Spinal cord (tissue), 10 donors: Measurements from ENCODE around the gene MYO18B. TPM values are rescaled to one million over a fixed set of nuclear protein-coding genes. Genes with fewer than 3 reads are reported as not detected.
A peak's percentile ranks its signal among the peaks of the same experiment; 100 is the strongest.

Experiments used
- DNase-seq, 6 donors: peaks; one replicate each; pipeline versions ENCODE4 v3.0.0 to v3.0.0-alpha.2; 2013 to 2015; ENCODE audit warnings: low spot score in 6 of 6, low read depth in 4 of 6
- H3K27ac ChIP-seq: one replicate; pipeline ENCODE4 v1.5.1; 2013; ENCODE audit warnings: low read depth, low read length, control low read depth
- H3K27me3 ChIP-seq: one replicate; pipeline ENCODE4 v1.6.1; 2013; ENCODE audit warnings: low read length; ENCODE audit not compliant: control insufficient read depth, insufficient read depth
- H3K36me3 ChIP-seq: one replicate; pipeline ENCODE4 v1.6.1; 2013; ENCODE audit warnings: low read length; ENCODE audit not compliant: control insufficient read depth, insufficient read depth
- H3K4me1 ChIP-seq: one replicate; pipeline ENCODE4 v1.6.1; 2013; ENCODE audit warnings: low read length; ENCODE audit not compliant: control insufficient read depth, insufficient read depth
- H3K4me3 ChIP-seq: one replicate; pipeline ENCODE4 v1.5.1; 2013; ENCODE audit warnings: low read depth, low read length, control low read depth
- H3K9me3 ChIP-seq: one replicate; pipeline ENCODE4 v1.6.1; 2013; ENCODE audit warnings: low read length; ENCODE audit not compliant: control insufficient read depth, insufficient read depth
- WGBS: methylation state at CpG from one replicate; pipeline ENCODE4 v1.1.5; 2013; ENCODE audit warnings: missing lambda C conversion rate; ENCODE audit not compliant: insufficient coverage; 5-methylcytosine and 5-hydroxymethylcytosine counted together
- long read RNA-seq, 4 donors: transcript quantifications; one replicate each; lab custom pipeline, GENCODE V29; 2026
- polyA plus RNA-seq, 2 donors: library from polyadenylated mRNA; unstranded; fragments of 120-200 nt; gene quantifications; one replicate each; pipeline ENCODE4 v1.2.1, GENCODE V29; 2013; ENCODE audit not compliant: insufficient read length in 2 of 2
- total RNA-seq, 2 donors: library from RNA; depleted of rRNA in 1 of 2; stranded (reverse); fragments of 120-200 nt in 1 of 2; fragments of >200 nt in 1 of 2; gene quantifications; one replicate each; pipeline versions ENCODE4 v1.2.3 to v1.2.4, GENCODE V29; 2013 to 2014
- donor health status: healthy.

MYO18B gene, protein sequence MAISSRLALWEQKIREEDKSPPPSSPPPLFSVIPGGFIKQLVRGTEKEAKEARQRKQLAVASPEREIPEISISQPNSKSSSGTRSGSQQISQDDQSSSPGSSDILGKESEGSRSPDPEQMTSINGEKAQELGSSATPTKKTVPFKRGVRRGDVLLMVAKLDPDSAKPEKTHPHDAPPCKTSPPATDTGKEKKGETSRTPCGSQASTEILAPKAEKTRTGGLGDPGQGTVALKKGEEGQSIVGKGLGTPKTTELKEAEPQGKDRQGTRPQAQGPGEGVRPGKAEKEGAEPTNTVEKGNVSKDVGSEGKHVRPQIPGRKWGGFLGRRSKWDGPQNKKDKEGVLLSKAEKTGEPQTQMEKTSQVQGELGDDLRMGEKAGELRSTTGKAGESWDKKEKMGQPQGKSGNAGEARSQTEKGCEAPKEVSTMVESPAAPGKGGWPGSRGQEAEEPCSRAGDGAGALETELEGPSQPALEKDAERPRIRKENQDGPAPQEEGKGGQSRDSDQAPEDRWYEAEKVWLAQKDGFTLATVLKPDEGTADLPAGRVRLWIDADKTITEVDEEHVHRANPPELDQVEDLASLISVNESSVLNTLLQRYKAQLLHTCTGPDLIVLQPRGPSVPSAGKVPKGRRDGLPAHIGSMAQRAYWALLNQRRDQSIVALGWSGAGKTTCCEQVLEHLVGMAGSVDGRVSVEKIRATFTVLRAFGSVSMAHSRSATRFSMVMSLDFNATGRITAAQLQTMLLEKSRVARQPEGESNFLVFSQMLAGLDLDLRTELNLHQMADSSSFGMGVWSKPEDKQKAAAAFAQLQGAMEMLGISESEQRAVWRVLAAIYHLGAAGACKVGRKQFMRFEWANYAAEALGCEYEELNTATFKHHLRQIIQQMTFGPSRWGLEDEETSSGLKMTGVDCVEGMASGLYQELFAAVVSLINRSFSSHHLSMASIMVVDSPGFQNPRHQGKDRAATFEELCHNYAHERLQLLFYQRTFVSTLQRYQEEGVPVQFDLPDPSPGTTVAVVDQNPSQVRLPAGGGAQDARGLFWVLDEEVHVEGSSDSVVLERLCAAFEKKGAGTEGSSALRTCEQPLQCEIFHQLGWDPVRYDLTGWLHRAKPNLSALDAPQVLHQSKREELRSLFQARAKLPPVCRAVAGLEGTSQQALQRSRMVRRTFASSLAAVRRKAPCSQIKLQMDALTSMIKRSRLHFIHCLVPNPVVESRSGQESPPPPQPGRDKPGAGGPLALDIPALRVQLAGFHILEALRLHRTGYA (N-terminal part only)
- total RNA-seq (under 1 TPM; 0.33 to 0.99 TPM), polyA plus RNA-seq (under 1 TPM; 0.50 to 0.98 TPM)
- long read RNA-seq, donor 1, result 0 reads
- long read RNA-seq, donor 2, result 0 reads
- long read RNA-seq, donor 3, result 0 reads
- long read RNA-seq, donor 4, result 0 reads

DNA sequence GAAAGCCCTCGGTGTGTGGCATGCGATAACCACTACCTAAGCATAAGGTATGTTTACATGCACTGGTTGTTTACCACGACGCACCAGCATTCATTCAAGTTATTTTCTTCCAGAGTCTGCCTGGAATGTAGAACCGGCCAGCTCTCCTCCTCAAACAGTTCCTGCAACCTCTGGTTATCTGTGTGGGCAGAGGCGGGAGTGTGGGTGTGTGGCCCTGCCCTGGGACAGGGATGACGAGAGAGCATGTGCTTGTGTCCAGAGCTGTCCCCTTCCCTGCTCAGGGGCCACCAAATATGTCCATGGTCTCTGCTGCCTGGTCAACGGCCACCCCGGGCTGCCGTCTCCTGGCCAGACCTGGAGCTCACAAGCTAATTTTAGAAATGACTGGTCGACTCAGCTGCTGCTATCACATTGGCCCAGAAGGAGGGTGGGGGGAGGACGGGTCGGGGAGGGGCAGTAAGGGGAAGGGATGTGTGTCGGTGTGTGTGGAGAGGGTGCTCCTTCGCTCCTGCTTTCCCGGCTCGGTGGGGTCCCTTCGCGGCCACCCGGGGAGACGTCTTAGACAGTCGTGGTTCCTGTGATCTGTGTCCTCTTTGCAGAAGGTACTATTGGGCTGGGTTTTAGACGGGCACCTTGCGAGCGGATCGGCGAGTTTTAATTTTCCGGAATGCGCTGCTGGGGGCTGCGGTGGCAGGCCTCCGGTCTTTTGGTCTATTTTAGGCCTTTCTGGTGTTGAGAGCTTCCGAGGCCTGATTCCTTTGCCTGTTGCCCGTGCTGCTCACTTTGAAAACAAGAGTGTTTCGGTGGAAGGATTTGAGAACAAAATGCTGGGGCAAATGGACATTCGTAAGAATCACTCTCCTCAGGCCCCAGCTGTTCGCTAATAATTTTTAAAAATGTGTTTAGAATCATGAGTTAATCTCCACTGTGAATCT is at the start of gene MYO18B:
MYO18B (plus strand) TSS at position 497 of the 935 bp plus-strand sequence. CDS start 18,905 bp downstream, outside the sequence.
- Histone ChIP-seq H3K4me3 (no peak within 1 kb of the TSS), H3K4me1 (no peaks in the 10 kb centered on the region), H3K9me3 (no peaks in the 10 kb centered on the region), H3K36me3 (no peaks in the 10 kb centered on the region), H3K27me3 (no peaks in the 10 kb centered on the region), H3K27ac (no peak within 1 kb of the TSS)
- WGBS, result 85% methylated on average over 30 of the region's 36 CpGs
- DNase-seq, result no peak

DNA sequence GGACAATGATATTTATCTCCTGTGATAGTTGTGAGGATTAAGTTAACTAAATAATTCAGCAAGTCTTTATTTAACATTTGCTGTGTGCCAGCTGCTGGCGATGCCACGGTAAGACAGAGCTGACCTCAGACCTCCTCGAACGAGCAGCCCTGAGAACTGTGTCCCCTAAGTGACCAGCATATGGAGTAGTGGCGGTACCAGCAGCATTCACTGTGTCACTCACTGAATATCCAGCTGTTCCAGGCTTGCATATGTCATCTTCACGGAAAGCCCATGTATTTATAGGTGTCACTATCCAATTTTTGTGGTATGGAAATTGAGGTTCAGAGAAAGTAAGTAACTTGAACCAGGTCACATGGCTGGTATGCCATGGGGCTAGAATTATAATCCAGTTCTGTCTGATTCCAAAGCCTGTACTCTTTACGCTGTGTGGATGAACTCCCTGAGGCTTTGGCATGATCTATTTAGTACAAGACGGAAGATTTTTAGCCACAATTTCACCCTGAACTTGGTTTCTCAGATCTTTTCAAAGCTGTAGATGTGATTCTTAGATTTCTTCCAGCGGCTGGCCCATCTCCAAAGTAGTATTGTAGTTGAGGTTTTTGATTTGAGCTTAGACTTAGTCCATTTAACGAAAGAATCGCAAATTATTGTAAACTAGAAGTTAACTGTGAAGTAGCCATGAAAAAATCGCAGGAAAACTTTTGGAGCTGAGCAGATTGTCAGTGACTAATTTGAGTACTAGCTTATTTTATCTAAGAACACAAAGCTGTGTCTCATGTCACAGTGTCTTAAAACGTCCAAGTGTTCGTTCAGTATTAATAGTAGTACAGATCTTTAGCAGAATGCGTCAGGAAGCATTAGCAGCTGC is 49.4 kb upstream of the MYO18B start:
- Histone ChIP-seq H3K4me3 (no peak overlapping the region), H3K9me3 (no peaks in the 10 kb centered on the region), H3K36me3 (peaks cover 9% of the 10 kb centered on the region), H3K27ac (no peak overlapping the region), H3K27me3 (no peaks in the 10 kb centered on the region), H3K4me1 (peaks cover 2% of the 10 kb centered on the region)
- peak in 1 of 6 donors; percentile 42 for DNase-seq
- WGBS, result 88% methylated on average over 6 of the region's 15 CpGs

DNA sequence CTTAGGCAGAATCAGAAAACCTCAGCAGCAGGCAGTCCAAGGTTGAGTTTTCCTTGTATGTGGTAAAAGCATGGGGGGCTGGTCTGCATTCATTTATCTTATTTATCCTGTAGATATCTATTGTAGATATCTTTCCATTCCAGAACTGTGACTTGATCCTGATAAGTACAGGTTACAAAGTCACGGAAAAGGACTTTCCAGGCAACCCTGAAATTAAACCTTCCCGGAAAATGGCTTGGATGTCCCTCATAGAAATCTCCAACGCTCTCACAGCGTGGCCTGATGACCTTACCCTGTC is 48.8 kb upstream of the MYO18B start:
- H3K9me3 ChIP-seq, result no peaks in the 10 kb centered on the region
- H3K36me3 ChIP-seq, result peaks cover 12% of the 10 kb centered on the region
- DNase-seq, result no peak
- no peak overlapping the region for H3K27ac ChIP-seq
- 100% methylated on average over 3 of the region's 4 CpGs for WGBS
- H3K4me3 ChIP-seq, result no peak overlapping the region
- no peaks in the 10 kb centered on the region for H3K27me3 ChIP-seq
- peaks cover 6% of the 10 kb centered on the region for H3K4me1 ChIP-seq

DNA sequence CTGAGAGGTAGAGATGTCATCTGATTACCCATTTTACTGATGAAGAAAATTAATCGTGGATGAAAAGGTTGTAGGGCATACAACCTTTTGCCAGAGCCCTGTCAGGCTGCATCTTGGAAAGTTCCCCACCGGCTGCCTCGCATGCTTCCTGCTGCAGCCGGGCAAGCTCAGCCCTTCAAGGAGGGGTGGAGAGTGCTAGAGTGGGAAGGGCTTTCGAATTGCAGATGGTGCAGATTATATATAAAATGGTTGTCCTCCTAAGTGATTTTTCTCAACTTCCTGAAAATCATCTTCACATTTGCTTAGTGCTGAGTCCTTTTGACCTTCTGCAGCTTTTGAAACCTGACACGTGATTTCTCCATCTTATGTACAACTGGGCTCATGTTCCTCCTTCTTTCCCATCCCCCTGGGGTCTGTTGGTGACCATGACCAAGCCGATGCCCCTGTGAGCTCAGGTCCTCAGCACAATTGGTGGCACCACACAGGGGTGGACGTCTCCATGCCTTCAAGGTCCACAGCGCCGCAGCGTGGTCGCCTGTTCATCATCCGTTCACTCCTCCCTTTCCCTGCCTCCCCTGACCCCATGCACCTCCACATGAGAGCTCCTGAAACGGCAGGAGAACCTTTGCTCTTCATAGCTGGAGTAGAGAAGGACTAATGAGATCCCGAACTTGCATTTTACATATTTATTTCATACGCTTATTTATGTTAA is 47.6 kb upstream of the MYO18B start:
- Histone ChIP-seq H3K4me1 (peaks cover 14% of the 10 kb centered on the region), H3K4me3 (no peak overlapping the region), H3K27ac (no peak overlapping the region), H3K9me3 (no peaks in the 10 kb centered on the region), H3K27me3 (no peaks in the 10 kb centered on the region), H3K36me3 (peaks cover 12% of the 10 kb centered on the region)
- WGBS, result 85% methylated on average over 7 of the region's 16 CpGs
- DNase-seq, result no peak

DNA sequence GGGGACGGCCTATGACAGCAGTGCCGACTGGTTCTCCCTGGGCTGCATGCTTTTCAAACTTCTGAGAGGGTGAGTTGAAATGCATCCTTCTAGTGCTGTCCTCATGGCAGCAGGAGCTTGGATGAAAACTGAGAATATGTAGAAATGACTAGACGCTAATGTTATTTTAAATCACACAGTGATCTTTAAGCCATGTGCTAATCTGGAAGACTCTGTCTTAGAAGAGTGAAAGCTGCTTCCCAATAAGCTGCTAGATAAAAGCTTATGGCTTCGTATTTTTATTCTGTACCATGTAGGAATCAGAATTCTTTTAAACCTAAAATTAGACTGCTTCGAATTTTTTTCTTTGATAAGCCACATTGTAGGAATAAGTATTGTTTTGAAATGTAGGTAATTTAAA is 46.8 kb upstream of the MYO18B start:
- Histone ChIP-seq H3K27ac (no peak overlapping the region), H3K4me1 (peaks cover 14% of the 10 kb centered on the region), H3K4me3 (no peak overlapping the region), H3K9me3 (no peaks in the 10 kb centered on the region), H3K27me3 (no peaks in the 10 kb centered on the region), H3K36me3 (peaks cover 12% of the 10 kb centered on the region)
- peak in 1 of 6 donors; percentile 39 for DNase-seq
- WGBS, result 88% methylated on average over 2 of the region's 5 CpGs

DNA sequence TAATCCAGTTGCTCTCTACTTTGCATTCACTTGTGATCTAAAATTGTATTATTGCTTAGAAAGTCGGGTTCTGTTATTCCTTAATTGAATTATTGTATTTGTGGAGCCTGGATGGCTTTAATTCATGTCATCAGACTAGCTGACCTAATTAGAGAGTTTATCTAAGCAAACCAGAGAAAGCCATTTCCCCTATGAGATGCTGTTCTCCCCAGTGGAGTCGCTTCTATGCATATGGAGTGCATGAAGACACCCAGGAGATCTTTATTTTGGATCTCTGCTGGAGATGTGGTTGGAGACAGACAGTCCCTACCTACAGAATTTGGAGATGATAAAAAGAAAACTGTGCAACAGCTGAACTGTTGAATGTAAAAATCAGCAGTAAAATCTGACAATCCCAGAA is 45.2 kb upstream of the MYO18B start:
- Histone ChIP-seq H3K27ac (peak overlapping the region; percentile 37), H3K36me3 (peaks cover 10% of the 10 kb centered on the region), H3K9me3 (no peaks in the 10 kb centered on the region), H3K4me3 (no peak overlapping the region), H3K4me1 (peaks cover 23% of the 10 kb centered on the region), H3K27me3 (no peaks in the 10 kb centered on the region)
- peak in 2 of 6 donors; percentile 4 to 47 for DNase-seq
- 80% methylated on average over 1 of the region's 2 CpGs for WGBS

DNA sequence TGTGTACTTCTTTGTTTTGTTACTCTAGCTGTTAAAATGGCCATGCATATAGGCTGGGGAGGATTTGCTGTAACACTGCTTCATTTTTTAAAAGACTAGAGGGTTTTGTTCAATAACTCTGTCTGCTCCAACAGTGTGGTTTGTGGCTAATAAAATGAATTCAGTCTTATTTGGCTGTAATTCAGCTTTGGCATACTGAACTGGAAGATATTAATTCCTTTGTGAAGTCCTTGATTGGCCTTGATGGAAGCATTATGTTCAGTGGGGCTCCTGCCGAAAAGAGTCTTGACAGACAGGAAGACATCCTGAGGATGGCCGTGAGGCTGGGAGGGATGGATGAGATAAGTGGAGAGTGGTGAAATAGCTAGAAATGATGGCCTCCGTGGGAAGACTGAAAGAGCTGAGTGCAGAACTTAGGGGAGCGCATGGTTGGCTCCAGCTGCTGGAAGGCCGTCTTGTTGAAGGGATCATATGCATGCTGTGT is 44.8 kb upstream of the MYO18B start:
- 57% methylated on average over 5 of the region's 5 CpGs for WGBS
- H3K27ac ChIP-seq, result peak overlapping the region; percentile 48
- H3K9me3 ChIP-seq, result no peaks in the 10 kb centered on the region
- no peaks in the 10 kb centered on the region for H3K27me3 ChIP-seq
- H3K4me1 ChIP-seq, result peaks cover 23% of the 10 kb centered on the region
- peaks cover 10% of the 10 kb centered on the region for H3K36me3 ChIP-seq
- H3K4me3 ChIP-seq, result no peak overlapping the region
- peak in 3 of 6 donors; percentile 14 to 63 (median 58) for DNase-seq
